C4-2B (cell line): ENCODE measurements around the gene THOC1.

Source experiments
- ZFX ChIP-seq: fragments of 450-650 bp; IDR thresholded peaks from 2 replicates; pipeline ENCODE4 v1.6.1; 2017
- TF ChIP-seq, protein P1 (sequence below): fragments of 450-650 bp; conservative IDR thresholded peaks from 2 replicates; pipeline ENCODE4 v1.5.1; 2017; ENCODE audit warnings: mild to moderate bottlenecking

DNA sequence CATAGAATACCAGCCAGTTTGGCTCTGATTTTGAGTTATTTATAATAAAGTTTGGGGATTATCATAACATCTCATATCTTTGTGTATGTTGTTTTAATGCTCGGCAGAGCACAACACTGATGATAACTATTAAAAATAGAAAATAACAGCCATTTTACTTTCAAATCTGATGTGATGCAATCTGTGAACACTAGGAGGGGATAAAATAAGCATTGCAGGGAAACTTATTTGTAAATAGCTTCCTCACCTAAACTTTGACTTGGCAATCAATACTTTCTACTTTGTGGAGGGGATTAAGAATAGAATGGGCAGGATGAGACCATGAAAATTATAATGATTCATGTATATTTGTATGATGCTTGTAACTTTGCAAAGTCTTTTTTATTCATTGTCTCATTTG is 55.1 kb downstream of the THOC1 start:
- TF ChIP-seq, protein P1, sequence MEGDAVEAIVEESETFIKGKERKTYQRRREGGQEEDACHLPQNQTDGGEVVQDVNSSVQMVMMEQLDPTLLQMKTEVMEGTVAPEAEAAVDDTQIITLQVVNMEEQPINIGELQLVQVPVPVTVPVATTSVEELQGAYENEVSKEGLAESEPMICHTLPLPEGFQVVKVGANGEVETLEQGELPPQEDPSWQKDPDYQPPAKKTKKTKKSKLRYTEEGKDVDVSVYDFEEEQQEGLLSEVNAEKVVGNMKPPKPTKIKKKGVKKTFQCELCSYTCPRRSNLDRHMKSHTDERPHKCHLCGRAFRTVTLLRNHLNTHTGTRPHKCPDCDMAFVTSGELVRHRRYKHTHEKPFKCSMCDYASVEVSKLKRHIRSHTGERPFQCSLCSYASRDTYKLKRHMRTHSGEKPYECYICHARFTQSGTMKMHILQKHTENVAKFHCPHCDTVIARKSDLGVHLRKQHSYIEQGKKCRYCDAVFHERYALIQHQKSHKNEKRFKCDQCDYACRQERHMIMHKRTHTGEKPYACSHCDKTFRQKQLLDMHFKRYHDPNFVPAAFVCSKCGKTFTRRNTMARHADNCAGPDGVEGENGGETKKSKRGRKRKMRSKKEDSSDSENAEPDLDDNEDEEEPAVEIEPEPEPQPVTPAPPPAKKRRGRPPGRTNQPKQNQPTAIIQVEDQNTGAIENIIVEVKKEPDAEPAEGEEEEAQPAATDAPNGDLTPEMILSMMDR, result peak; percentile 28
- TF ChIP-seq ZFX, result no peak
